Measurements from ENCODE around the gene SARS2.
A peak's percentile ranks its signal among the peaks of the same experiment; 100 is the strongest.

SARS2 gene

GRCh38 chr19:38919837-38920601, 10.5 kb downstream of the SARS2 start:
- H3K27ac ChIP-seq: no peak overlapping the region
- no peak for DNase-seq (ENCODE audit: low read depth, low spot score)

DNA sequence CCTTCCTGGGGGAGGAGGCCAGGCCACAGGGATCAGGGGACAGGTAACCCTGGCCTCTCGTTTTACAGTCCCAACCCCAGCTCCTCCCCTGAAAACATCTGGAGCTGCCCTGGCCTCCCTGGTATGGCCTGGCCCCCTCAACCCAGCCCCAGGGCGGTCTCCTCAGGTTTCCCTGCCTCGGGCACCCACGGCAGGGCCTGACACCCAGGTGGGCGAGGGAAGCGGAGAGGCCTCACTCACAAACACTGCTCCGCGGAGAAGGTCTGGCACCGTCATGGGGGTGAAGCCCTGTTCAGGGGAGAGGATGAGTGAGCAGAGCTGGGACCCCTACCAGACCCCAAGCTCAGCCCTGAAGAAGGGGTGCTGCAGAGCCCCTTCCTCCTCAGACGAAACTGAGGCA, 12.0 kb downstream of the SARS2 start:
- no peak for DNase-seq (ENCODE audit: low read depth, low spot score)
- no peak overlapping the region for H3K27ac ChIP-seq

GRCh38 chr19:38917921-38918491, 12.6 kb downstream of the SARS2 start:
- H3K27ac ChIP-seq: no peak overlapping the region
- no peak for DNase-seq (ENCODE audit: low read depth, low spot score)

DNA sequence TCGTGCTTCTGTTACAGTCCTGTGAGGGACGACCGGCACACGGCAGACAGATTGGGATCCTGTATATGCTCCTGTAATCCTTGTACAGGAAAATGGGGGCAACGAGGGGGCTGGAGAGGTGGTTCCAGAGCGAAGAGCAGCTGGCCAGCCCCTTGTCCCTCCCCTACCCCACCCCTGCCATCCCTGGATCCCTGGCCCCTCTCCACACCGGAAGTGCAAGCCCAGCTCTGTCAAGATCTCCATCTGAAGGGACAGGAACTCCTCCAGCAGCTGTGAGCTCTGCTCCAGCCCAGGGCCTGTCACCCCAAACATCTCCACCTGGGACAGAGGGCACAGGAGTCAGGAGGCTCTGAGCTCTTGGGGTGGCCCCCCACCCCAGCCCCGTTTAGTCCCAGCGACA, 13.0 kb downstream of the SARS2 start:
- H3K27ac ChIP-seq: no peak overlapping the region
- DNase-seq (ENCODE audit: low read depth, low spot score): no peak

DNA sequence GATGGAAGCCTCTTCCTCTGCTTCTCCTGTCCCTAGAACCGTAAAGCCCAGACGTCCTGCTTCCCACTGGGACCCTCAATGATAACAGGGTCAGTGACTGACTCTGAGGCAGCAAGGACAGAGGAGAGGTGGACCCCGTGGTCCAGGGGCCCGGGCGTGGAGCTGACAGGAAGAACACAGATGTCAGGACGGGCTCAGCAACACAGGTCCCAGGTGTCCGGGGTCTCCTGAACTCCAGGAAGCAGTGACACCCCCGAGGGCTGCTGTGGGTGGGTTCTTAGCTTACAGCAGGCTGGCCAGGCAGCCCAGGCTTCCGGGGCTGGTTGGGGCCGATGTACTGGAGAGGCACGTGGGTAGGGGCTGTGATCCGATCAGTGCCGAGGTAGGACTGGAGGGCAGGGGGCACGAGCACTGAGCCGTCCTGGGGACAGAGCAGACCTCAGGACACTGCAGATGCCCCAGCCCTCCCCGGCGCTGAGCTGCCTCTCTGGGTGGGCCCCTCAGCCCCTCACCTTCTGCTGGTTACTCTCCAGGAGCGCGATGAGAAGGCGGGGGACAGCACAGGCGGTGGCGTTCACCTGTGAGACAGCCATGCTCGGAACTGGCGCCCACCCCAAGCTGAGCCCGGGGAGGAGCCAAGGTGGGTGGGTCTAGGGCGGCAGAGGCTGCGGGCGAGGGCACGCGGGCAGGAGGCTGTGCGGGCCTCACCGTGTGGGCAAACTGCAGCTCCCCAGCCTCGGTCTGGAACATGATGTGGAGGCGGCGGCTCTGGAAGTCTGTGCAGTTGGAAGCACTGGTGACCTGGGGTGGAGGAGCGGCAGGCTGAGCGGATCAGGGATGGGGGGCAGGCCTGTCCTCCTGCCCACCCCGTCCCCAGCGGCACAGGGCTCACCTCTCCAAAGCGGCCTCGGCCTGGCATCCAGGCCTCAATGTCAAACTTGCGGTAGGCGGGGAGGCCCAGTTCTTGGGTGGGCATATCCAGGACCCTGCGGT, 14.9 kb downstream of the SARS2 start:
- H3K27ac ChIP-seq: no peak overlapping the region
- DNase-seq (ENCODE audit: low read depth, low spot score): no peak

DNA sequence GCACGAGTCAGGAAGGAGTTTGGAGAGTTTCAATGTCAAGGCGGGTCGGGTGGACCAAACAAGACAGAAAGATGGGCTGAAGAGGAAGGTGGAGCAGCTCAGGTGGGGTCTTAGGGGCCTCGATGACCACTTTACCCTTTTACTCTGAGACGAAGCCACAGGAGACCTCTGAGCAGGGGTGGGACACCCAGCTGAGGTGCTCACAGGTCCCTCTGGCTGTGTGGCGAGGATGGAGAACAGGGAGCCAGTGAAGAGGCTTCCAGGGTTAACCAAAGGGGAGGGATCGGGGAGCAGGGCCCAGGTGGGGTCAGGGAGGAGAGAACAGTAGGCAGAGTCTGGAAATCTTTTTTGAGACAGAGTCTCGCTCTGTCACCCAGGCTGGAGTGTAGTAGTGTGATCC, 16.6 kb downstream of the SARS2 start:
- no peak for DNase-seq (ENCODE audit: low read depth, low spot score)
- no peak overlapping the region for H3K27ac ChIP-seq

DNA sequence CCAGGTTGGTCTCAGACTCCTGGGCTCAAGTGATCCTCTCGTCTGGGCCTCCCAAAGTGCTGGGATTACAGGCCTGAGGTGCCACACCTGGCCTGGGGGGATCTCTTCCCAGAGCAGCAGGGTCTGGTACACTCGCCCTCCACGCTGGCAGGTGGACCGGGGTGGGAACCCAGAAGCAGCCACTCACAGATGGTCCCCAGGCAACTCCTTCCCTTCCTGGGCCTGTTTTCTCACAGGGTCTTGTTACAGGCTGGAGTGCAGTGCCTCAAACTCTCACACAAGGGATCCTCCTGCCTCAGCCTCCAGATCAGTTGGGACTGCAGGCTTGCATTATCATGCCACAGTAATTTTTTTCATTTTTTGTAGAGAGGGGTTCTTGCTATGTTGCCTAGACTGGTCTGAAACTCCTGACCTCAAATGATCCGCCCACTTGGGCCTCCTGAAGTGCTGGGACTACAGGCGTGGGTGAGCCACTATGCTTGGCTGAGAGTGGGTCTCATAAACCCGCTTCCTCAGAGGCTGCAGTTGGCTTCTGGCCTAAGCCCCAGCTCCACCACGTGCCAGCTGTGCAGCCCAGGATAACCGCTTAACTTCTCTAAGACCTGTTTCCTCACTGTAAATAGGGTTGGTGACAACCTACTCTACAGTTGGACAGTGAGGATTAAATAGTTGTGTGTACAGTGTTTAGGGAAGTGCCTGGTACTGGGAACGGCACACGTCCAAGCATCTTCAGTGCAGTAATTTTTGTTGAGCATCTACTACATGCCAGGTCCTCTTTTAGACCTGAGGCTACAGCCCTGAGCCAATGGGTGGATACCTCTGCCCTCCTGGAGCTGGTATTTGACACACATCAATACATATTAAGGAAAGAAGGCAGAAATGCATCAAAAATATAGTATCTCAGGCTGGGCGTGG, 17.7 kb downstream of the SARS2 start:
- DNase-seq (ENCODE audit: low read depth, low spot score): no peak
- no peak overlapping the region for H3K27ac ChIP-seq

- no peak overlapping the region for H3K27ac ChIP-seq
- DNase-seq (ENCODE audit: low read depth, low spot score): no peak
Measured at GRCh38 chr19:38911388-38912001, 19.1 kb downstream of the SARS2 start.

- H3K27ac ChIP-seq: no peak overlapping the region
- no peak for DNase-seq (ENCODE audit: low read depth, low spot score)
Measured at GRCh38 chr19:38910488-38910887, 20.1 kb downstream of the SARS2 start.

DNA sequence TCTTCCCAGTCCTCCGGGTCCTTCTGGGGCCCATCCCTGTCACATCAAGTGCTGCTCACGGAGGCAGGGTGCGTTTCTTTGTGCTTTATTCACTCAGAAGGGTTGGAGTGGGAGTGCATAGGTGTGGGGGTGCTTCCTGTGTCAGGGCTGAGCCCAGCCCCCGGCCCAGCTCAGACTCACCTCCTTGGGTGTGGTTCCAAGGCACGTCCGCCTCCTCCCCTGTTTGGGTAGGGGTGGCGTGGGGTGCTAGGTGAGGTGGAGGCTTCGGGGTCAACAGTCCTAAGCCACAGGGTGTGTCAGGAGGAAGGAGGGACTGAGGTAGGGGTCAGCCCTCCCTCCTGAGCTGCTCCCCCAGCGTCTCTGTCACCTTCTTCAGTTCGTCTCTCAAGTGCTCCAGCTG, 21.7 kb downstream of the SARS2 start:
- H3K27ac ChIP-seq: no peak overlapping the region
- DNase-seq (ENCODE audit: low read depth, low spot score): no peak

DNA sequence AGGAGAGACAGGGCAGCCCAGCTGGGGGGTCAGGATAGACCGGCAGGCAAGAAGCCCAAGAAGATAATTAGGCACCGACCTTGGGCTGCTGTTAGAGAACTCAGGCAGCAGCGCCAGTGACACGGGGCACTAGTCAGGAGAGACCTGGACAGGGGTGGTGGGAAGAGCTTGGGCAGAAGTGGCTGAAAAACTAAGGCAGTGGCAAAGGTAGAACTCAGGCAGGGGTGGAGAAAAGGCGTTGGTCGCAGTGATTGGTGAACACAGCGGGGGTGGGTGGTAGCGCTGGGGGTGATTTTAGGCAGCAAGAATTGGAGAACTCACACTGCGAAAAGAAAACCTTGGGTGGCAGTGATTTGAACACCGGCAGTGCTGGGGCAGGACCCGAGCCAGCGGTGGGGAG, 22.9 kb downstream of the SARS2 start:
- H3K27ac ChIP-seq: no peak overlapping the region
- DNase-seq (ENCODE audit: low read depth, low spot score): no peak

- H3K27ac ChIP-seq: no peak overlapping the region
- no peak for DNase-seq (ENCODE audit: low read depth, low spot score)
Measured at GRCh38 chr19:38907227-38907626, 23.3 kb downstream of the SARS2 start.

DNA sequence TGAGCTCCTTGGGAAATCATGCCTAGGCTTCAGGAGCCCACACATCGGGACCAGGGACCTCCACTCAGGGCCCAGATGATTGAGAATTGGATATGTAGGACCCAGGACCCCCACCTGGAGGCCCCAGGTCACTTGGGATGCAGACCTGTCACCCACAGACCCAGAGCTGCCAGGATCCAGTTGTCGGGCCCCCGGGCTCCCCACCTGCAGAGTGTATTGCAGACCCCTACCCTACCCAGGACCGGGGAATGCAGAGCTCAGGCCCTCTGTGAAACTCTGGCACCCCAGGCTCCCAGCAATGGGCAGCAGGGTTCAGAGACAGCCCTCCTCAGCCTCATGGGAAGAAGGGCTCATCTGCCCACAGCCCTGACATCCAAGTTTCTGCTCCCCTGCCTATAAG, 24.9 kb downstream of the SARS2 start:
- H3K27ac ChIP-seq: no peak overlapping the region
- DNase-seq (ENCODE audit: low read depth, low spot score): no peak

DNA sequence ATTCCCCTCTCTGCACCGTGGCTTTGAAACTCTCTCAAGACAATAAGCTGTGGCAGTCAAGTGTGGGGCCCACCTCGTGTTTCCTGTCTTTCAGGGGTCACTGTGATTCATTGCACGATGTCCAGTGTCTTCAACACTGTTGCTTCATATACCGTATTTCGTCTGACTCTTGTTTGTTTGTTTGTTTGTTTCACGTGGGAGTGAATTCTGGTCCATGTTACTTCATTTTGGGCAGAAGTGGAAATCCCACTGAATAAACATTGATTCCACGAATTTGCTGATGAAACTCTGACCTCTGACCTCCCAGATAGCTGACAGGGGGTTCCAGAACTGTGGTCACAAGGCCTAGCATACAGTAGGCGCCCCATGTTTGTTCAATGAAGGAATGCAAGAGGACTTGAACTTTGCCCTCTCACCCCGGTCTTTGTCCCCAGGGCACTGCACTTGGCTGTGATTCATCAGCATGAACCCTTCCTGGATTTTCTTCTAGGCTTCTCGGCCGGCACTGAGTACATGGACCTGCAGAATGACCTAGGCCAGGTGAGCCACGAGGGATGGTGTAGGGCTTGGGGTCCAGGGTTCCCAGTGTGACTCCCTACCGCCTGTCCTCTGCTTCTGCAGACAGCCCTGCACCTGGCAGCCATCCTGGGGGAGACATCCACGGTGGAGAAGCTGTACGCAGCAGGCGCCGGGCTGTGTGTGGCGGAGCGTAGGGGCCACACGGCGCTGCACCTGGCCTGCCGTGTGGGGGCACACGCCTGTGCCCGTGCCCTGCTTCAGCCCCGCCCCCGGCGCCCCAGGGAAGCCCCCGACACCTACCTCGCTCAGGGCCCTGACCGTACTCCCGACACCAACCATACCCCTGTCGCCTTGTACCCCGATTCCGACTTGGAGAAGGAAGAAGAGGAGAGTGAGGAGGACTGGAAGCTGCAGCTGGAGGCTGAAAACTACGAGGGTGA, 25.7 kb downstream of the SARS2 start:
- no peak overlapping the region for H3K27ac ChIP-seq
- no peak for DNase-seq (ENCODE audit: low read depth, low spot score)

DNA sequence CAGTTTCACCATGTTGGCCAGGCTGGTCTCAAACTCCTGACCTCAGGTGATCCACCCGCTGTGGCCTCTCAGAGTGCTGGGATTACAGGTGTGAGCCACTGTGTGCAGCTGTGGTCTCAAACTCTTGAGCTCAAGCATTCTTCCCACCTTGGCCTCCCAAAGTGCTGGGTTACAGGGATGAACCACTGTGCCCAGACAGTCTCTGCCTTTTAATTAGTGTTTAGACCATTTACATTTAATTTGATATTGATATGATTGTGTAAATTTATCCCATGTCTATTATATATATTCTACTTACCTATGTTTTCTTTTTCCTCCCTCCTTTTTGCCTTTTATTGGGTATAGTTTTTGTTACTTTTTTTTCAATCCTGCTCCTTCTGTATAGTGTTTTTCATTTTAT, 28.9 kb downstream of the SARS2 start:
- DNase-seq (ENCODE audit: low read depth, low spot score): no peak
- no peak overlapping the region for H3K27ac ChIP-seq

GRCh38 chr19:38900743-38901190, 29.8 kb downstream of the SARS2 start:
- peak overlapping the region; percentile 60 for H3K27ac ChIP-seq
- DNase-seq (ENCODE audit: low read depth, low spot score): no peak

GRCh38 chr19:38900202-38900629, 30.3 kb downstream of the SARS2 start:
- no peak for DNase-seq (ENCODE audit: low read depth, low spot score)
- peak overlapping the region; percentile 60 for H3K27ac ChIP-seq

DNA sequence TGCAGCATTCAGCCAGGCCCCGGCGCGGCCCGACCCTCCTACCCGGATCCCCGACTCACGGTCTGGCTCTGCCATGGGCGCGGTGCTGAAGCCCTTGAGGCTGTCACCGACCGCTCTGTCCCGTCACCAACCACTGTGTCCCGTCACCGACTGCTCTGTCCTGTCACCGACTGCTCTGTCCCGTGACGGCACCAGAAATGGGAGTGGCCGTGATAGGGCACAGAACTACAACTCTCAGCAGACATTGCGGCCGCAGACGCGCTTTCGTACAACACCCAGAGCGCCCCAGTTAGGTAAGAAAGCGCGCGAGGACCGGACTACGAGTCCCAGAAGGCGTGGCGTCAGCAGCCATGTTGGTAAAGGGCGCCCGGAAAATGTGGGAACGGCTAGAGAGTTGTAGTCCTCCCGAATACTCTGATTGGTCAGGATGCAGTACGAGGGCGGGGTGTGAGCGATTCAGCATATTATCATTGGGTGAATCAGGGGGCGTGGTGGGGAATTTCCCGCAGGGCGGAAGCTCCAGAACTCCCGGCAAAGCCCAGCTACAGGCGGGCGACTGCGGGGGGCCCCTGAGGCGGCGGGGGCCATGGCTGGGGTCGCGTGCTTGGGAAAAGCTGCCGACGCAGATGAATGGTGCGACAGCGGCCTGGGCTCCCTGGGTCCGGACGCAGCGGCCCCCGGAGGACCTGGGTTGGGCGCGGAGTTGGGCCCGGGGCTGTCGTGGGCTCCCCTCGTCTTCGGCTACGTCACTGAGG, 30.9 kb downstream of the SARS2 start, which contains the start of the genes NFKBIB and SIRT2:
TSS of gene NFKBIB (plus strand) at position 523 of the 755 bp plus-strand sequence. CDS start at position 587, 64 bp downstream.
TSS of gene SIRT2 (minus strand) at position 172 of the 755 bp plus-strand sequence. CDS start at position 75, 97 bp downstream.
- peak within 1 kb of the TSS; percentile 60 for H3K27ac ChIP-seq
- peak; percentile 97 for DNase-seq (ENCODE audit: low read depth, low spot score)

Measured in epithelial cell of prostate (primary cell).